Keratinocyte (primary cell): ENCODE data around the gene SIM1. TPM values are rescaled to one million over a fixed set of nuclear protein-coding genes. Genes with fewer than 3 reads are reported as not detected.

ENCODE experiments used
- DNase-seq: peaks from one replicate; pipeline ENCODE4 v3.0.0-alpha.2; 2011; ENCODE audit warnings: low read depth, missing footprints, low spot score
- FAIRE-seq: peaks from 2 replicates; lab custom pipeline; 2011; peaks lifted over from hg19 to GRCh38; lab: Jason Lieb, UNC
- H2AFZ ChIP-seq: 2 replicates; pipeline ENCODE4 v1.6.0; 2012; ENCODE audit warnings: low read length, control low read depth, inconsistent platforms; ENCODE audit not compliant: control insufficient read depth
- H3K27ac ChIP-seq: 2 replicates; pipeline ENCODE4 v1.5.1; 2011; ENCODE audit warnings: low read length; ENCODE audit not compliant: control insufficient read depth, insufficient read depth
- H3K27me3 ChIP-seq: 3 replicates; pipeline ENCODE4 v1.6.0; 2011; ENCODE audit warnings: low read length; ENCODE audit not compliant: control insufficient read depth, insufficient read depth; ENCODE audit errors: extremely low read depth
- H3K36me3 ChIP-seq, 2 experiments: 2 replicates in 1 of 2; 3 replicates in 1 of 2; pipeline ENCODE4 v1.5.1; 2011; ENCODE audit warnings: low read length in 2 of 2, mild to moderate bottlenecking in 1 of 2; ENCODE audit not compliant: control insufficient read depth in 2 of 2, insufficient read depth in 2 of 2; ENCODE audit errors: extremely low read depth in 1 of 2
- H3K4me1 ChIP-seq: 3 replicates; pipeline ENCODE4 v1.5.1; 2011; ENCODE audit warnings: low read length; ENCODE audit not compliant: control insufficient read depth, insufficient read depth; ENCODE audit errors: extremely low read depth
- H3K4me2 ChIP-seq: 3 replicates; pipeline ENCODE4 v1.6.0; 2011; ENCODE audit warnings: low read depth, low read length; ENCODE audit not compliant: control insufficient read depth, insufficient read depth; ENCODE audit errors: extremely low read depth
- H3K4me3 ChIP-seq, 3 experiments: fragments of 200-600 bp in 1 of 3; sonication (generic) in 1 of 3; 2 replicates in 2 of 3; 3 replicates in 1 of 3; pipeline ENCODE4 v1.5.1; 2011 to 2016; ENCODE audit warnings: low read length in 3 of 3, mild to moderate bottlenecking in 3 of 3, control low read depth in 2 of 3, inconsistent platforms in 1 of 3, low read depth in 1 of 3, mixed read lengths in 1 of 3, mixed run types in 1 of 3, moderate library complexity in 1 of 3; ENCODE audit not compliant: control insufficient read depth in 2 of 3, insufficient read depth in 2 of 3; ENCODE audit errors: extremely low read depth in 1 of 3
- H3K79me2 ChIP-seq: 2 replicates; pipeline ENCODE4 v1.6.0; 2012; ENCODE audit warnings: low read length; ENCODE audit not compliant: control insufficient read depth, insufficient read depth
- H3K9ac ChIP-seq: 3 replicates; pipeline ENCODE4 v1.6.0; 2011; ENCODE audit warnings: low read length; ENCODE audit not compliant: control insufficient read depth, insufficient read depth; ENCODE audit errors: extremely low read depth
- H3K9me1 ChIP-seq: 3 replicates; pipeline ENCODE4 v1.6.0; 2011; ENCODE audit warnings: low read length; ENCODE audit not compliant: control insufficient read depth, insufficient read depth; ENCODE audit errors: extremely low read depth
- H3K9me3 ChIP-seq: 2 replicates; pipeline ENCODE4 v1.5.1; 2012; ENCODE audit warnings: low read depth, low read length; ENCODE audit not compliant: control insufficient read depth
- H4K20me1 ChIP-seq: 3 replicates; pipeline ENCODE4 v1.6.0; 2011; ENCODE audit warnings: low read length; ENCODE audit not compliant: control insufficient read depth, insufficient read depth; ENCODE audit errors: extremely low read depth
- CTCF ChIP-seq, 3 experiments: IDR thresholded peaks in 1 of 3; conservative IDR thresholded peaks in 1 of 3; optimal IDR thresholded peaks in 1 of 3; 2 replicates in 2 of 3; 3 replicates in 1 of 3; pipeline versions ENCODE3 to v1.5.1; 2011; ENCODE audit warnings: low read length in 3 of 3, mild to moderate bottlenecking in 3 of 3, moderate library complexity in 2 of 3, control low read depth in 1 of 3, inconsistent platforms in 1 of 3; ENCODE audit not compliant: insufficient read depth in 2 of 3; ENCODE audit errors: extremely low read depth in 1 of 3
- EZH2 ChIP-seq: IDR thresholded peaks from one replicate; pipeline ENCODE4 v1.6.1; 2012; ENCODE audit warnings: inconsistent platforms, mild to moderate bottlenecking, low read length, moderate library complexity
- dilution Hi-C: fragments of 300-500 bp; cut with MboI; formaldehyde crosslinking; loops from one replicate; pipeline ENCODE4 v1.7.0; 2020; ENCODE audit warnings: low sequenced_read_pairs; ENCODE audit not compliant: extremely low pct_ligation_motif_present
- polyA plus RNA-seq, 5 experiments: library from polyadenylated mRNA; depleted of rRNA in 3 of 5; stranded (reverse) in 3 of 5; stranded (forward) in 1 of 5; unstranded in 1 of 5; fragments of >200 nt; gene quantifications; 1 replicate in 1 of 5; 2 replicates in 3 of 5; 3 replicates in 1 of 5; pipeline versions ENCODE4 v1.2.1 to v1.2.3, GENCODE V29; 2011 to 2012; ENCODE audit warnings: missing spikeins in 2 of 5, low read depth in 1 of 5, low replicate concordance in 1 of 5

Gene SIM1
- polyA plus RNA-seq, 1 donor (not counting 4 experiments of a cell fraction or from before 2014, with no cell fraction given) = not detected

DNA sequence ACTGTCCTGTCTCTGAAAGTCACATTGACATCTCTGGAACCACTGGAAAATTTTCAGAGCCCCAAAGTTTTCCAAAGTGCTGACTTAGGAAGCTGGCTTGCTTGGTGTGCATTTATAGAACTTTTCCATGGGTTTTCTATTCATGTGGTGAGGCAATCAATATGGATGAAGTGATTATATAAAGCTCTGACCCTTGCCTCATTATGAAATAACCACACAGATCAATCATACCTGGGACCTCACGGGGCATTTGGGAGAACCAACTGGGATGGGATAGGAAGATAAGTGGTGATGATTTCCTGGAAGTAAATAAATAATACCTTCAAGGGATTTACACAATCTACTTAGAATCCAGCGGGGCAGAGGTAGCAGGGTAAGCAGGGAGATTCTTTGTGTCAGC, 22.9 kb upstream of the SIM1 start:
- Histone ChIP-seq H4K20me1 (no peaks in the 10 kb centered on the region), H3K4me3 (no peak overlapping the region), H3K4me2 (no peak overlapping the region), H3K9ac (no peak overlapping the region), H3K27me3 (peaks cover 18% of the 10 kb centered on the region), H3K9me3 (no peaks in the 10 kb centered on the region), H3K27ac (no peak overlapping the region), H3K9me1 (no peaks in the 10 kb centered on the region), H3K36me3 (no peaks in the 10 kb centered on the region), H3K79me2 (no peaks in the 10 kb centered on the region), H2AFZ (no peak overlapping the region), H3K4me1 (no peaks in the 10 kb centered on the region)
- DNase-seq (no peak), FAIRE-seq (no peak)
- TF ChIP-seq EZH2 (no peak), CTCF (optimal IDR thresholded peaks at IDR 0.05 in 1 of 3, IDR thresholded peaks at IDR 0.05 in 1 of 3, conservative IDR thresholded peaks at IDR 0.05 in 1 of 3; ENCODE audit: extremely low read depth in 1 of 3, insufficient read depth in 2 of 3, low read length in 3 of 3) (no peak)
- dilution Hi-C loops = no loop called here

GRCh38 chr6:100485268-100485667, 20.5 kb upstream of the SIM1 start:
- Histone ChIP-seq H3K27me3 (peaks cover 19% of the 10 kb centered on the region), H3K27ac (no peak overlapping the region), H3K79me2 (no peaks in the 10 kb centered on the region), H3K9ac (no peak overlapping the region), H3K9me3 (no peaks in the 10 kb centered on the region), H3K4me2 (no peak overlapping the region), H3K9me1 (no peaks in the 10 kb centered on the region), H2AFZ (no peak overlapping the region), H4K20me1 (no peaks in the 10 kb centered on the region), H3K4me1 (no peaks in the 10 kb centered on the region), H3K36me3 (no peaks in the 10 kb centered on the region), H3K4me3 (no peak overlapping the region)
- DNase-seq = no peak
- TF ChIP-seq CTCF (optimal IDR thresholded peaks at IDR 0.05 in 1 of 3, IDR thresholded peaks at IDR 0.05 in 1 of 3, conservative IDR thresholded peaks at IDR 0.05 in 1 of 3; ENCODE audit: extremely low read depth in 1 of 3, insufficient read depth in 2 of 3, low read length in 3 of 3) (no peak), EZH2 (no peak)
- FAIRE-seq = no peak
- dilution Hi-C loops = no loop called here
